Panc1 (cell line): ENCODE measurements around the gene SLC25A27. TPM values are rescaled to one million over a fixed set of nuclear protein-coding genes. Genes with fewer than 3 reads are reported as not detected.

Experiments
- ATAC-seq: fragments of 200-7000 bp; cut with Tn5 transposase; 2 replicates; pipeline ENCODE4 v1.9.1; 2020; ENCODE audit warnings: mild to moderate bottlenecking, moderate library complexity
- BruUV-seq: library from RNA; stranded (reverse); fragments of 400-500 nt; replicated peaks from 2 replicates; lab custom pipeline; 2021; lab: Mats Ljungman, UMichigan
- CTCF ChIA-PET: fragments of 300-600 bp; sonication (Branson Sonifier 250); formaldehyde crosslinking; loops from one replicate; lab custom pipeline; 2022; ENCODE audit warnings: antibody characterized with exemption; lab: Charles Lee
- POLR2A ChIA-PET: fragments of 300-600 bp; sonication (Branson Sonifier 250); formaldehyde crosslinking; loops from one replicate; lab custom pipeline; 2022; ENCODE audit warnings: antibody characterized with exemption; lab: Charles Lee
- DNase-seq: peaks from one replicate; pipeline ENCODE4 v3.0.0-alpha.2; 2010; ENCODE audit warnings: low read depth, low spot score
- H3K27ac ChIP-seq: 2 replicates; pipeline ENCODE4 v1.5.1; 2011; ENCODE audit warnings: mild to moderate bottlenecking, low read length, inconsistent platforms
- H3K27me3 ChIP-seq: fragments of 200-500 bp; sonication (Bioruptor generic); 2 replicates; pipeline ENCODE4 v1.6.0; 2014; ENCODE audit warnings: low read length, inconsistent platforms; ENCODE audit not compliant: control insufficient read depth, insufficient read depth
- H3K36me3 ChIP-seq: fragments of 200-500 bp; sonication (Bioruptor generic); 2 replicates; pipeline ENCODE4 v1.5.1; 2014; ENCODE audit warnings: inconsistent platforms, mild to moderate bottlenecking, low read length, moderate library complexity; ENCODE audit not compliant: control insufficient read depth, insufficient read depth
- H3K4me1 ChIP-seq: 2 replicates; pipeline ENCODE4 v1.5.1; 2011; ENCODE audit warnings: inconsistent platforms, mild to moderate bottlenecking, low read length, moderate library complexity; ENCODE audit not compliant: control insufficient read depth, insufficient read depth
- H3K4me3 ChIP-seq, 2 experiments: 2 replicates each; pipeline ENCODE4 v1.5.1; 2011 to 2012; ENCODE audit warnings: low read depth in 2 of 2, low read length in 2 of 2, mild to moderate bottlenecking in 2 of 2, inconsistent platforms in 1 of 2, moderate library complexity in 1 of 2
- H3K9me3 ChIP-seq: fragments of 200-500 bp; sonication (Bioruptor generic); 2 replicates; pipeline ENCODE4 v1.5.1; 2014; ENCODE audit warnings: low read depth, mild to moderate bottlenecking, inconsistent platforms, low read length, moderate library complexity; ENCODE audit not compliant: control insufficient read depth, insufficient read depth
- POLR2AphosphoS5 ChIP-seq: IDR thresholded peaks from 2 replicates; pipeline ENCODE4 v1.6.1; 2012; ENCODE audit warnings: mild to moderate bottlenecking, low read depth, low read length, moderate library complexity
- SIN3A ChIP-seq: IDR thresholded peaks from 2 replicates; pipeline ENCODE4 v1.6.1; 2012; ENCODE audit warnings: low read depth, mild to moderate bottlenecking, low read length, moderate library complexity, borderline replicate concordance; ENCODE audit not compliant: insufficient read depth
- TCF7L2 ChIP-seq: IDR thresholded peaks from 2 replicates; pipeline ENCODE4 v1.6.1; 2011; ENCODE audit warnings: mild to moderate bottlenecking, low read depth, low read length, inconsistent platforms
- in situ Hi-C: cut with HindIII; loops from 2 replicates; pipeline ENCODE4 v1.10.0; 2016; ENCODE audit warnings: low sequenced_read_pairs, low pct_unique_long_range_greater_than_20kb
- intact Hi-C: fragments of 100-400 bp; cut with micrococcal nuclease; formaldehyde crosslinking; loops from one replicate; pipeline ENCODE4 v1.10.0; 2022; ENCODE audit not compliant: unreplicated experiment
- total RNA-seq: library from RNA; stranded (reverse); gene quantifications from one replicate; pipeline ENCODE4 v1.2.1, GENCODE V29; 2021; ENCODE audit not compliant: unreplicated experiment
- TF ChIP-seq, protein P1 (sequence below), 2 experiments: IDR thresholded peaks; 2 replicates each; pipeline ENCODE4 v1.6.1; 2011 to 2012; ENCODE audit warnings: low read depth in 2 of 2, control low read depth in 1 of 2, low read length in 1 of 2, mild to moderate bottlenecking in 1 of 2, moderate library complexity in 1 of 2; ENCODE audit not compliant: insufficient read depth in 1 of 2
- TF ChIP-seq, protein P2 (sequence below): fragments of 450-650 bp; IDR thresholded peaks from 2 replicates; pipeline ENCODE4 v1.5.1; 2017; ENCODE audit warnings: mild to moderate bottlenecking

SLC25A27 gene
- total RNA-seq, 1 experiment from 2014 or later, result 0.77 TPM

DNA sequence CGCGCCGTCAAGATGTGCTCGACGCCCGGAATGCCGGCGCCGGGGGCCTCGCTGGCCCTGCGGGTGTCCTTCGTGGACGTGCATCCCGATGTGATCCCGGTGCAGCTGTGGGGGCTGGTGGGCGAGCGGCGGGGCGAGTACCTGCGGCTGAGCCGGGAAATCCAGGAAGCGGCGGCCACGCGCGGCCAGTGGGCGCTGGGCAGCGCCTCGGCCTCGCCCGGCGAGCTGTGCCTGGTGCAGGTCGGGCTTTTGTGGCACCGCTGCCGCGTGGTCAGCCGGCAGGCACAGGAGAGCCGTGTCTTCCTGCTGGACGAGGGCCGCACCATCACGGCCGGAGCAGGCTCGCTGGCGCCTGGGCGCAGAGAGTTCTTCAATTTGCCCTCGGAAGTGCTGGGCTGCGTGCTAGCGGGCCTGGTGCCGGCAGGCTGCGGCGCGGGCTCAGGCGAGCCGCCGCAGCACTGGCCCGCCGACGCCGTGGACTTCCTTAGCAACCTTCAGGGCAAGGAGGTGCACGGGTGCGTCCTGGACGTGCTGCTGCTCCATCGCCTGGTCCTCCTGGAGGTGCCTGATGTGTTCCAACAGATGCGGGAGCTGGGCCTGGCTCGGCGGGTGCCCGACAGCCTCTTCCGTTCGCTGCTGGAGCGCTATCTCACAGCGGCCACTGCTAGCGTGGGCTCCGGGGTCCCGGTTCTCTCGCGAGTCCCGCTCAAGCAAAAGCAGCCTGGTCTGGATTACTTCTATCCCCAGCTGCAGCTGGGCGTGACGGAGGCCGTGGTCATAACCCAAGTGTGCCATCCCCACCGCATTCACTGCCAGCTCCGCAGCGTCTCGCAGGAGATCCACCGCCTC lies 35.6 kb downstream of the SLC25A27 start:
- TF ChIP-seq, protein P1, sequence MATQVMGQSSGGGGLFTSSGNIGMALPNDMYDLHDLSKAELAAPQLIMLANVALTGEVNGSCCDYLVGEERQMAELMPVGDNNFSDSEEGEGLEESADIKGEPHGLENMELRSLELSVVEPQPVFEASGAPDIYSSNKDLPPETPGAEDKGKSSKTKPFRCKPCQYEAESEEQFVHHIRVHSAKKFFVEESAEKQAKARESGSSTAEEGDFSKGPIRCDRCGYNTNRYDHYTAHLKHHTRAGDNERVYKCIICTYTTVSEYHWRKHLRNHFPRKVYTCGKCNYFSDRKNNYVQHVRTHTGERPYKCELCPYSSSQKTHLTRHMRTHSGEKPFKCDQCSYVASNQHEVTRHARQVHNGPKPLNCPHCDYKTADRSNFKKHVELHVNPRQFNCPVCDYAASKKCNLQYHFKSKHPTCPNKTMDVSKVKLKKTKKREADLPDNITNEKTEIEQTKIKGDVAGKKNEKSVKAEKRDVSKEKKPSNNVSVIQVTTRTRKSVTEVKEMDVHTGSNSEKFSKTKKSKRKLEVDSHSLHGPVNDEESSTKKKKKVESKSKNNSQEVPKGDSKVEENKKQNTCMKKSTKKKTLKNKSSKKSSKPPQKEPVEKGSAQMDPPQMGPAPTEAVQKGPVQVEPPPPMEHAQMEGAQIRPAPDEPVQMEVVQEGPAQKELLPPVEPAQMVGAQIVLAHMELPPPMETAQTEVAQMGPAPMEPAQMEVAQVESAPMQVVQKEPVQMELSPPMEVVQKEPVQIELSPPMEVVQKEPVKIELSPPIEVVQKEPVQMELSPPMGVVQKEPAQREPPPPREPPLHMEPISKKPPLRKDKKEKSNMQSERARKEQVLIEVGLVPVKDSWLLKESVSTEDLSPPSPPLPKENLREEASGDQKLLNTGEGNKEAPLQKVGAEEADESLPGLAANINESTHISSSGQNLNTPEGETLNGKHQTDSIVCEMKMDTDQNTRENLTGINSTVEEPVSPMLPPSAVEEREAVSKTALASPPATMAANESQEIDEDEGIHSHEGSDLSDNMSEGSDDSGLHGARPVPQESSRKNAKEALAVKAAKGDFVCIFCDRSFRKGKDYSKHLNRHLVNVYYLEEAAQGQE (IDR thresholded peaks at IDR 0.05; ENCODE audit: insufficient read depth in 1 of 2, low read depth in 2 of 2, low read length in 1 of 2), result no peak
- TF ChIP-seq, protein P2, sequence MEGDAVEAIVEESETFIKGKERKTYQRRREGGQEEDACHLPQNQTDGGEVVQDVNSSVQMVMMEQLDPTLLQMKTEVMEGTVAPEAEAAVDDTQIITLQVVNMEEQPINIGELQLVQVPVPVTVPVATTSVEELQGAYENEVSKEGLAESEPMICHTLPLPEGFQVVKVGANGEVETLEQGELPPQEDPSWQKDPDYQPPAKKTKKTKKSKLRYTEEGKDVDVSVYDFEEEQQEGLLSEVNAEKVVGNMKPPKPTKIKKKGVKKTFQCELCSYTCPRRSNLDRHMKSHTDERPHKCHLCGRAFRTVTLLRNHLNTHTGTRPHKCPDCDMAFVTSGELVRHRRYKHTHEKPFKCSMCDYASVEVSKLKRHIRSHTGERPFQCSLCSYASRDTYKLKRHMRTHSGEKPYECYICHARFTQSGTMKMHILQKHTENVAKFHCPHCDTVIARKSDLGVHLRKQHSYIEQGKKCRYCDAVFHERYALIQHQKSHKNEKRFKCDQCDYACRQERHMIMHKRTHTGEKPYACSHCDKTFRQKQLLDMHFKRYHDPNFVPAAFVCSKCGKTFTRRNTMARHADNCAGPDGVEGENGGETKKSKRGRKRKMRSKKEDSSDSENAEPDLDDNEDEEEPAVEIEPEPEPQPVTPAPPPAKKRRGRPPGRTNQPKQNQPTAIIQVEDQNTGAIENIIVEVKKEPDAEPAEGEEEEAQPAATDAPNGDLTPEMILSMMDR, result no peak
- TF ChIP-seq TCF7L2 (no peak), SIN3A (no peak), POLR2AphosphoS5 (no peak)
- POLR2A ChIA-PET, result no interaction called here
- DNase-seq (no peak), ATAC-seq (no peak)
- H3K27ac ChIP-seq, result no peak overlapping the region
- H3K4me1 ChIP-seq, result no peaks in the 10 kb centered on the region
- CTCF ChIA-PET, result no interaction called here
- BruUV-seq, result no TSS peak
- H3K27me3 ChIP-seq, result peaks cover 2% of the 10 kb centered on the region; the same call in 1 of the 2 replicates
- H3K4me3 ChIP-seq, result no peak overlapping the region
- no peaks in the 10 kb centered on the region for H3K36me3 ChIP-seq
- intact Hi-C loops, result no loop called here
- in situ Hi-C loops, result no loop called here
- H3K9me3 ChIP-seq, result no peaks in the 10 kb centered on the region

DNA sequence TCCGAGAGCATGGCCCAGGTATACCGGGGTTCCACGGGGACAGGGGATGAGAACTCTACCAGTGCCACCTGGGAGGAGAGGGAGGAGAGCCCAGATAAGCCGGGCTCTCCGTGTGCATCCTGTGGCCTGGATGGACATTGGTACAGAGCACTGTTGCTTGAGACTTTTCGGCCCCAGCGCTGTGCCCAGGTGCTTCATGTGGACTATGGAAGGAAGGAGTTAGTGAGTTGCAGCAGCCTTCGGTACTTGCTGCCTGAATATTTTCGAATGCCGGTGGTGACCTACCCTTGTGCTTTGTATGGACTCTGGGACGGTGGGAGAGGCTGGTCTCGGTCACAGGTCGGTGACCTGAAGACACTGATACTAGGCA lies 36.2 kb downstream of the SLC25A27 start:
- H3K27me3 ChIP-seq, result peaks cover 2% of the 10 kb centered on the region; the same call in 1 of the 2 replicates
- DNase-seq, result no peak
- CTCF ChIA-PET, result no interaction called here
- in situ Hi-C loops, result no loop called here
- no peak overlapping the region for H3K4me3 ChIP-seq
- no peaks in the 10 kb centered on the region for H3K36me3 ChIP-seq
- POLR2A ChIA-PET, result no interaction called here
- no TSS peak for BruUV-seq
- TF ChIP-seq, protein P2, result no peak
- TF ChIP-seq SIN3A (no peak), POLR2AphosphoS5 (no peak), TCF7L2 (no peak)
- TF ChIP-seq, protein P1 (IDR thresholded peaks at IDR 0.05; ENCODE audit: insufficient read depth in 1 of 2, low read depth in 2 of 2, low read length in 1 of 2), result no peak
- no peaks in the 10 kb centered on the region for H3K9me3 ChIP-seq
- no peak for ATAC-seq
- no peaks in the 10 kb centered on the region for H3K4me1 ChIP-seq
- intact Hi-C loops, result no loop called here
- no peak overlapping the region for H3K27ac ChIP-seq
